GM23338 (cell line): Measurements from ENCODE around the gene PHC2. TPM values are rescaled to one million over a fixed set of nuclear protein-coding genes. Genes with fewer than 3 reads are reported as not detected.

Experiments used
- ATAC-seq: fragments of 200-7000 bp; cut with Tn5 transposase; 3 replicates; pipeline ENCODE4 v1.9.1; 2020
- DNase-seq: peaks from one replicate; pipeline ENCODE4 v3.0.0-alpha.2; 2015; ENCODE audit warnings: low spot score
- H2AFZ ChIP-seq: fragments of 200-600 bp; sonication (generic); 2 replicates; pipeline ENCODE4 v1.8.0; 2016; ENCODE audit warnings: antibody characterized with exemption, mild to moderate bottlenecking, moderate library complexity
- H3F3A ChIP-seq: fragments of 200-600 bp; sonication (generic); replicated peaks from 2 replicates; pipeline ENCODE4 v1.8.0; 2017; ENCODE audit warnings: antibody characterized with exemption, mixed run types, low read depth
- H3K27ac ChIP-seq: fragments of 200-600 bp; sonication (generic); 2 replicates; pipeline ENCODE4 v1.6.1; 2016; ENCODE audit warnings: low read depth
- H3K27me3 ChIP-seq: fragments of 200-600 bp; sonication (generic); 2 replicates; pipeline ENCODE4 v1.8.0; 2016; ENCODE audit warnings: mild to moderate bottlenecking, mixed run types, moderate library complexity; ENCODE audit not compliant: insufficient read depth
- H3K36me3 ChIP-seq: fragments of 200-600 bp; sonication (generic); 2 replicates; pipeline ENCODE4 v1.8.0; 2016; ENCODE audit warnings: mild to moderate bottlenecking; ENCODE audit not compliant: insufficient read depth
- H3K4me1 ChIP-seq: fragments of 200-600 bp; sonication (generic); 2 replicates; pipeline ENCODE4 v1.8.0; 2016; ENCODE audit warnings: mild to moderate bottlenecking, moderate library complexity; ENCODE audit not compliant: insufficient read depth
- H3K4me2 ChIP-seq: fragments of 200-600 bp; sonication (generic); 2 replicates; pipeline ENCODE4 v1.7.1; 2017; ENCODE audit warnings: mixed run types
- H3K4me3 ChIP-seq: fragments of 200-600 bp; sonication (generic); 2 replicates; pipeline ENCODE4 v1.6.1; 2016; ENCODE audit warnings: mixed run types
- H3K79me2 ChIP-seq: fragments of 200-600 bp; sonication (generic); replicated peaks from 2 replicates; pipeline ENCODE4 v1.8.0; 2017; ENCODE audit warnings: mild to moderate bottlenecking; ENCODE audit not compliant: insufficient read depth
- H3K9me2 ChIP-seq: fragments of 200-600 bp; sonication (generic); 2 replicates; pipeline ENCODE4 v1.8.0; 2017; ENCODE audit not compliant: insufficient read depth
- H4K20me1 ChIP-seq: fragments of 200-600 bp; sonication (generic); replicated peaks from 2 replicates; pipeline ENCODE4 v1.8.0; 2017; ENCODE audit warnings: mild to moderate bottlenecking; ENCODE audit not compliant: insufficient read depth
- H3K27ac Mint-ChIP-seq: 2 replicates; pipeline ENCODE4 v1.8.0; 2020; ENCODE audit warnings: inconsistent platforms, mild to moderate bottlenecking, moderate library complexity, mixed read lengths
- H3K27me3 Mint-ChIP-seq: 3 replicates; pipeline ENCODE4 v1.8.0; 2022; ENCODE audit warnings: low read depth, mild to moderate bottlenecking, moderate library complexity, mixed read lengths, inconsistent platforms; ENCODE audit not compliant: insufficient read depth, poor library complexity
- H3K36me3 Mint-ChIP-seq: 3 replicates; pipeline ENCODE4 v1.8.0; 2021; ENCODE audit warnings: low read depth, mild to moderate bottlenecking, inconsistent platforms, moderate library complexity, mixed read lengths
- H3K4me1 Mint-ChIP-seq: 3 replicates; pipeline ENCODE4 v1.8.0; 2020; ENCODE audit warnings: mild to moderate bottlenecking, inconsistent platforms, mixed read lengths
- H3K4me3 Mint-ChIP-seq: 3 replicates; pipeline ENCODE4 v1.8.0; 2021; ENCODE audit warnings: moderate library complexity, mild to moderate bottlenecking, inconsistent platforms, mixed read lengths
- H3K9me3 Mint-ChIP-seq: 3 replicates; pipeline ENCODE4 v1.8.0; 2020; ENCODE audit warnings: moderate library complexity, mild to moderate bottlenecking, inconsistent platforms, mixed read lengths
- CREB1 ChIP-seq: fragments of 250-450 bp; sonication (Bioruptor Pico); IDR thresholded peaks from 2 replicates; pipeline ENCODE4 v1.5.0; 2020; ENCODE audit warnings: low read depth, mild to moderate bottlenecking, moderate library complexity
- EZH2 ChIP-seq: fragments of 200-600 bp; sonication (generic); IDR thresholded peaks from one replicate; pipeline ENCODE4 v1.8.0; 2017; ENCODE audit warnings: antibody characterized with exemption, mild to moderate bottlenecking, low read depth; ENCODE audit not compliant: unreplicated experiment
- EZH2phosphoT487 ChIP-seq: fragments of 200-600 bp; sonication (generic); IDR thresholded peaks from one replicate; pipeline ENCODE4 v1.8.1; 2018; ENCODE audit warnings: antibody characterized with exemption; ENCODE audit not compliant: unreplicated experiment
- JUNB ChIP-seq: IDR thresholded peaks from one replicate; pipeline ENCODE4 v1.6.1; 2016; ENCODE audit warnings: antibody characterized with exemption; ENCODE audit not compliant: unreplicated experiment
- POLR2AphosphoS5 ChIP-seq: IDR thresholded peaks from 2 replicates; pipeline ENCODE4 v1.6.1; 2016; ENCODE audit warnings: antibody characterized with exemption, low read depth
- ZNF114 ChIP-seq: fragments of 250-450 bp; sonication (Bioruptor Pico); IDR thresholded peaks from 2 replicates; pipeline ENCODE4 v1.5.0; 2020; ENCODE audit warnings: mild to moderate bottlenecking, moderate library complexity
- polyA plus RNA-seq: library from polyadenylated mRNA; unstranded; fragments of >200 nt; fragmentation: Nextera tagmentation; extraction: Ambion mirVana; gene quantifications from 2 replicates; pipeline ENCODE4 v1.2.1, GENCODE V29; 2016
- total RNA-seq: library from RNA; depleted of rRNA; stranded (reverse); fragments of >200 nt; shearing (Covaris generic); gene quantifications from 2 replicates; pipeline ENCODE4 v1.2.3, GENCODE V29; 2014
- TF ChIP-seq, protein P1 (sequence below): IDR thresholded peaks from 2 replicates; pipeline ENCODE4 v1.6.1; 2016; ENCODE audit warnings: antibody characterized with exemption
- TF ChIP-seq, protein P2 (sequence below), 2 experiments: fragments of 200-600 bp in 1 of 2; sonication (generic) in 1 of 2; conservative IDR thresholded peaks; 2 replicates each; pipeline versions ENCODE4 v1.5.1 to v1.6.1; 2016 to 2017; ENCODE audit warnings: antibody characterized with exemption in 2 of 2, low read depth in 2 of 2, mild to moderate bottlenecking in 2 of 2, moderate library complexity in 1 of 2
- TF ChIP-seq, protein P3 (sequence below): IDR thresholded peaks from one replicate; pipeline ENCODE4 v1.6.1; 2018; ENCODE audit warnings: antibody characterized with exemption; ENCODE audit not compliant: unreplicated experiment

Gene PHC2
- total and polyA plus RNA-seq, 2 experiments from 2014 or later = 1.7 to 7.3 TPM

DNA sequence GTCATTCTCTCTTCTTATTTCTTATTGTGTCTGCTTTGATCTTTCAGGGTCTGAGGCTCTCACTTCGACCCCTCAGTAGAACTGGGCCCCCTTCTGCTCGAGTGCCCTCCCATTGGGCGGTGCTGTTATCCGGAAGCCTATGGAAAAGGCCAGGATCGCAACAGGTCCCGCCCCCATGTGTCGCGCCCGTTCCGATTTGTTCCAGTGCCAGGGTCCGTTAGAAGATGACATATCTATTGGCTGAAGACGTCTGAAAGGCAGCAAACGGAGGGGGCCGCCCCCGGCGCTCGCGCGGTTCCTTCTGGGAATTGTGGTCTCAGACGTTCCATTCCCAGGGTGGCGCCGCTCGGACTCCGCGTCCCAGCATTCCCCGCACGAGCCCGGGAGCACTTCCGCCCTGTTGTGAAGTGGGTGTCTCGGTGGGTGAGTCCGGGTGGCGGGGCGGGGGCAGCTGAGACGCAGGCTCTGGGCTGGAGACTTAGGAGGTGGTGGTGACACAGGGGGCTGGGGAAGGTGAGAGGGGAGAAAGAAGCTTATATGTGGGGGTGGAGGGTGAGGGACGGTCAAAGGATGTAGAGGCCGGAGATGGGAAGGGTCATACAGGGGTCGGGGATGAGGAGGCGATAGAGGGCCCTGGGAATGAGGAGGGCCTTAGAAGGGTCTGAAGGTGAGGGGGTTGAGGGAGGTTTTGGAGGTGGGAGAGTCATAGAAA lies 41.5 kb upstream of the PHC2 start, which contains the start of gene ZSCAN20:
TSS of gene ZSCAN20 (plus strand) at position 377 of the 712 bp plus-strand sequence. CDS start 6,644 bp downstream, outside the sequence.
- no peak within 1 kb of the TSS for H3K27ac ChIP-seq
- Mint-ChIP-seq H3K4me1 (peaks cover 21% of the 10 kb centered on the region), H3K9me3 (no peaks in the 10 kb centered on the region), H3K36me3 (no peaks in the 10 kb centered on the region; the same call in 2 of the 3 replicates), H3K27ac (no peak within 1 kb of the TSS), H3K4me3 (peak within 1 kb of the TSS; percentile 82), H3K27me3 (peaks cover 7% of the 10 kb centered on the region)
- ATAC-seq (peak; percentile 94), DNase-seq (peak; percentile 98)
- peaks cover 6% of the 10 kb centered on the region for H4K20me1 ChIP-seq
- H3K36me3 ChIP-seq = no peaks in the 10 kb centered on the region
- H3K4me3 ChIP-seq = peak within 1 kb of the TSS; percentile 62
- H2AFZ ChIP-seq = peak within 1 kb of the TSS; percentile 61
- H3K9me2 ChIP-seq = no peaks in the 10 kb centered on the region
- no peaks in the 10 kb centered on the region for H3K27me3 ChIP-seq
- H3K79me2 ChIP-seq = no peaks in the 10 kb centered on the region
- H3F3A ChIP-seq = no peaks in the 10 kb centered on the region
- peaks cover 7% of the 10 kb centered on the region; the same call in 1 of the 2 replicates for H3K4me1 ChIP-seq
- H3K4me2 ChIP-seq = peak within 1 kb of the TSS; percentile 81
- TF ChIP-seq POLR2AphosphoS5 = peak; percentile 75
- TF ChIP-seq, protein P1, sequence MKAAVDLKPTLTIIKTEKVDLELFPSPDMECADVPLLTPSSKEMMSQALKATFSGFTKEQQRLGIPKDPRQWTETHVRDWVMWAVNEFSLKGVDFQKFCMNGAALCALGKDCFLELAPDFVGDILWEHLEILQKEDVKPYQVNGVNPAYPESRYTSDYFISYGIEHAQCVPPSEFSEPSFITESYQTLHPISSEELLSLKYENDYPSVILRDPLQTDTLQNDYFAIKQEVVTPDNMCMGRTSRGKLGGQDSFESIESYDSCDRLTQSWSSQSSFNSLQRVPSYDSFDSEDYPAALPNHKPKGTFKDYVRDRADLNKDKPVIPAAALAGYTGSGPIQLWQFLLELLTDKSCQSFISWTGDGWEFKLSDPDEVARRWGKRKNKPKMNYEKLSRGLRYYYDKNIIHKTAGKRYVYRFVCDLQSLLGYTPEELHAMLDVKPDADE = peak; percentile 93
- no peak for TF ChIP-seq EZH2phosphoT487
- TF ChIP-seq CREB1 (CRISPR knock-in tag) = peak; percentile 51; the same call in 1 of the 2 replicates

DNA sequence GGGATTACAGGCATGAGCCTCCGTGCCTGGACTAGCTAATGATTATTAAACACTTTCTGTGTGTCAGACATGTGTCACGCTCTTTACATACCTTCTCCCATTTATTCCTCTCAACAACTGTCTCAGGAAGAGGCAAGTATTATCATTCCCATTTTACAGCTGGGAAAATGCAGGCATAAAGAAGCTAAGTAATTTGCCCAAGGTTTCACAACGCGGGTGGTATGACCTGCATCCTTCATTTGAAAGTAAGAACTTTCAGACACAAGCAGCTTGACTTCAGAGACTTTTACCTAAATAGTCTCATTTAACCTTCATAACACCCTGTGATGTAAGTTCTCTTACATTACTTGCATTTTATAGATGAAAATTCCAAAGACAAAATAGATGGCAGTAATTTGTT lies 40.5 kb upstream of the PHC2 start:
- Histone ChIP-seq H3K79me2 (no peaks in the 10 kb centered on the region), H2AFZ (no peak overlapping the region), H3K4me3 (peak overlapping the region; percentile 42; the same call in 1 of the 2 replicates), H3K9me2 (no peaks in the 10 kb centered on the region), H4K20me1 (peaks cover 6% of the 10 kb centered on the region), H3K4me2 (0 out of 2 replicates have a peak overlapping the region, but pooled peaks have one; percentile 64), H3F3A (no peaks in the 10 kb centered on the region), H3K27ac (no peak overlapping the region), H3K4me1 (peaks cover 7% of the 10 kb centered on the region; the same call in 1 of the 2 replicates), H3K27me3 (no peaks in the 10 kb centered on the region), H3K36me3 (no peaks in the 10 kb centered on the region)
- peaks cover 9% of the 10 kb centered on the region for H3K27me3 Mint-ChIP-seq
- DNase-seq (no peak), ATAC-seq (no peak)
- peaks cover 21% of the 10 kb centered on the region for H3K4me1 Mint-ChIP-seq
- no peaks in the 10 kb centered on the region for H3K9me3 Mint-ChIP-seq
- H3K27ac Mint-ChIP-seq = no peak overlapping the region
- no peak overlapping the region for H3K4me3 Mint-ChIP-seq
- no peaks in the 10 kb centered on the region; the same call in 2 of the 3 replicates for H3K36me3 Mint-ChIP-seq
- TF ChIP-seq EZH2 (no peak), ZNF114 (CRISPR knock-in tag) (no peak), CREB1 (CRISPR knock-in tag) (no peak), JUNB (no peak), POLR2AphosphoS5 (no peak)
- TF ChIP-seq, protein P2, sequence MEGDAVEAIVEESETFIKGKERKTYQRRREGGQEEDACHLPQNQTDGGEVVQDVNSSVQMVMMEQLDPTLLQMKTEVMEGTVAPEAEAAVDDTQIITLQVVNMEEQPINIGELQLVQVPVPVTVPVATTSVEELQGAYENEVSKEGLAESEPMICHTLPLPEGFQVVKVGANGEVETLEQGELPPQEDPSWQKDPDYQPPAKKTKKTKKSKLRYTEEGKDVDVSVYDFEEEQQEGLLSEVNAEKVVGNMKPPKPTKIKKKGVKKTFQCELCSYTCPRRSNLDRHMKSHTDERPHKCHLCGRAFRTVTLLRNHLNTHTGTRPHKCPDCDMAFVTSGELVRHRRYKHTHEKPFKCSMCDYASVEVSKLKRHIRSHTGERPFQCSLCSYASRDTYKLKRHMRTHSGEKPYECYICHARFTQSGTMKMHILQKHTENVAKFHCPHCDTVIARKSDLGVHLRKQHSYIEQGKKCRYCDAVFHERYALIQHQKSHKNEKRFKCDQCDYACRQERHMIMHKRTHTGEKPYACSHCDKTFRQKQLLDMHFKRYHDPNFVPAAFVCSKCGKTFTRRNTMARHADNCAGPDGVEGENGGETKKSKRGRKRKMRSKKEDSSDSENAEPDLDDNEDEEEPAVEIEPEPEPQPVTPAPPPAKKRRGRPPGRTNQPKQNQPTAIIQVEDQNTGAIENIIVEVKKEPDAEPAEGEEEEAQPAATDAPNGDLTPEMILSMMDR (conservative IDR thresholded peaks at IDR 0.05; ENCODE audit: low read depth in 2 of 2) = no peak
- TF ChIP-seq, protein P3, sequence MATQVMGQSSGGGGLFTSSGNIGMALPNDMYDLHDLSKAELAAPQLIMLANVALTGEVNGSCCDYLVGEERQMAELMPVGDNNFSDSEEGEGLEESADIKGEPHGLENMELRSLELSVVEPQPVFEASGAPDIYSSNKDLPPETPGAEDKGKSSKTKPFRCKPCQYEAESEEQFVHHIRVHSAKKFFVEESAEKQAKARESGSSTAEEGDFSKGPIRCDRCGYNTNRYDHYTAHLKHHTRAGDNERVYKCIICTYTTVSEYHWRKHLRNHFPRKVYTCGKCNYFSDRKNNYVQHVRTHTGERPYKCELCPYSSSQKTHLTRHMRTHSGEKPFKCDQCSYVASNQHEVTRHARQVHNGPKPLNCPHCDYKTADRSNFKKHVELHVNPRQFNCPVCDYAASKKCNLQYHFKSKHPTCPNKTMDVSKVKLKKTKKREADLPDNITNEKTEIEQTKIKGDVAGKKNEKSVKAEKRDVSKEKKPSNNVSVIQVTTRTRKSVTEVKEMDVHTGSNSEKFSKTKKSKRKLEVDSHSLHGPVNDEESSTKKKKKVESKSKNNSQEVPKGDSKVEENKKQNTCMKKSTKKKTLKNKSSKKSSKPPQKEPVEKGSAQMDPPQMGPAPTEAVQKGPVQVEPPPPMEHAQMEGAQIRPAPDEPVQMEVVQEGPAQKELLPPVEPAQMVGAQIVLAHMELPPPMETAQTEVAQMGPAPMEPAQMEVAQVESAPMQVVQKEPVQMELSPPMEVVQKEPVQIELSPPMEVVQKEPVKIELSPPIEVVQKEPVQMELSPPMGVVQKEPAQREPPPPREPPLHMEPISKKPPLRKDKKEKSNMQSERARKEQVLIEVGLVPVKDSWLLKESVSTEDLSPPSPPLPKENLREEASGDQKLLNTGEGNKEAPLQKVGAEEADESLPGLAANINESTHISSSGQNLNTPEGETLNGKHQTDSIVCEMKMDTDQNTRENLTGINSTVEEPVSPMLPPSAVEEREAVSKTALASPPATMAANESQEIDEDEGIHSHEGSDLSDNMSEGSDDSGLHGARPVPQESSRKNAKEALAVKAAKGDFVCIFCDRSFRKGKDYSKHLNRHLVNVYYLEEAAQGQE = no peak
- TF ChIP-seq, protein P1 = no peak
